ENCODE results near the gene AKR1C2. TPM values are rescaled to one million over a fixed set of nuclear protein-coding genes. Genes with fewer than 3 reads are reported as not detected.
"Not testable (repeated sequence)": the region's sequence is repeated elsewhere in the genome, so short reads cannot be mapped to it uniquely, and the experiment has no call there.

Gene AKR1C2
- total and polyA plus RNA-seq, 9 donors = 2.0 to 24.5 (median 14.0) TPM

GRCh38 chr10:5008857-5009548, 5.3 kb upstream of the AKR1C2 start:
- H3K9me3 ChIP-seq; H3K4me1 ChIP-seq (ENCODE audit: insufficient read depth); H3K27ac ChIP-seq; H3K27me3 ChIP-seq; H3K4me3 ChIP-seq; H3K36me3 ChIP-seq; intact Hi-C loops (cut with DNase I); DNase-seq: not testable (repeated sequence)
- WGBS, 3 donors = 68 to 75% (median 68%) methylated on average over 4 of the region's 4 CpGs

- H3K27ac ChIP-seq; H3K27me3 ChIP-seq; intact Hi-C loops (cut with DNase I); H3K4me1 ChIP-seq (ENCODE audit: insufficient read depth); H3K36me3 ChIP-seq; H3K4me3 ChIP-seq; H3K9me3 ChIP-seq; DNase-seq: not testable (repeated sequence)
Observed at GRCh38 chr10:5004501-5004900, 844 bp upstream of the AKR1C2 start.

GRCh38 chr10:5004030-5004385, 351 bp upstream of the AKR1C2 start:
- H3K4me3 ChIP-seq; H3K27me3 ChIP-seq; intact Hi-C loops (cut with DNase I); H3K27ac ChIP-seq; DNase-seq; H3K36me3 ChIP-seq; H3K4me1 ChIP-seq (ENCODE audit: insufficient read depth); H3K9me3 ChIP-seq: not testable (repeated sequence)
- WGBS, 3 donors = 0 to 3% (median 0%) methylated on average over 1 of the region's 1 CpG

- no peak overlapping the region for H3K27ac ChIP-seq
- no peaks in the 10 kb centered on the region for H3K9me3 ChIP-seq
- DNase-seq = no peak
- H3K4me3 ChIP-seq = no peak overlapping the region
- WGBS, 3 donors = 93 to 95% (median 94%) methylated on average over 2 of the region's 2 CpGs
- H3K36me3 ChIP-seq = no peaks in the 10 kb centered on the region
- intact Hi-C loops (cut with DNase I) = no loop called here
- no peaks in the 10 kb centered on the region for H3K27me3 ChIP-seq
- no peaks in the 10 kb centered on the region for H3K4me1 ChIP-seq (ENCODE audit: insufficient read depth)
- TF ChIP-seq POLR2A (IDR thresholded peaks at IDR 0.05) (no peak), CTCF (IDR thresholded peaks at IDR 0.05) (no peak), EP300 (IDR thresholded peaks at IDR 0.05) (no peak)
Observed at GRCh38 chr10:5002013-5002727, 1.5 kb downstream of the AKR1C2 start.

GRCh38 chr10:4998671-4999070, 5.0 kb downstream of the AKR1C2 start:
- Histone ChIP-seq H3K27me3 (no peaks in the 10 kb centered on the region), H3K9me3 (no peaks in the 10 kb centered on the region), H3K4me1 (ENCODE audit: insufficient read depth) (no peaks in the 10 kb centered on the region), H3K27ac (no peak overlapping the region), H3K4me3 (no peak overlapping the region), H3K36me3 (no peaks in the 10 kb centered on the region)
- no peak for TF ChIP-seq CTCF (IDR thresholded peaks at IDR 0.05)
- TF ChIP-seq POLR2A (IDR thresholded peaks at IDR 0.05) = no peak
- no peak for TF ChIP-seq EP300 (IDR thresholded peaks at IDR 0.05)
- intact Hi-C loops (cut with DNase I) = no loop called here
- DNase-seq = no peak
- 81 to 87% (median 85%) methylated on average over 5 of the region's 5 CpGs for WGBS, 3 donors

GRCh38 chr10:4994260-4994659, 9.4 kb downstream of the AKR1C2 start:
- H3K36me3 ChIP-seq; H3K27me3 ChIP-seq; DNase-seq; intact Hi-C loops (cut with DNase I); H3K4me1 ChIP-seq (ENCODE audit: insufficient read depth); H3K9me3 ChIP-seq; H3K27ac ChIP-seq; H3K4me3 ChIP-seq: not testable (repeated sequence)

- H3K9me3 ChIP-seq; H3K4me3 ChIP-seq; H3K36me3 ChIP-seq; H3K27me3 ChIP-seq; intact Hi-C loops (cut with DNase I); DNase-seq; H3K4me1 ChIP-seq (ENCODE audit: insufficient read depth); H3K27ac ChIP-seq: not testable (repeated sequence)
- WGBS, 3 donors = 88 to 92% (median 91%) methylated on average over 10 of the region's 10 CpGs
Observed at GRCh38 chr10:4992564-4992963, 11.1 kb downstream of the AKR1C2 start.

- H3K4me1 ChIP-seq (ENCODE audit: insufficient read depth); H3K9me3 ChIP-seq; H3K27me3 ChIP-seq; H3K27ac ChIP-seq; H3K4me3 ChIP-seq; H3K36me3 ChIP-seq; DNase-seq; intact Hi-C loops (cut with DNase I): not testable (repeated sequence)
- 84 to 98% (median 92%) methylated on average over 3 of the region's 6 CpGs for WGBS, 3 donors
Observed at GRCh38 chr10:4991463-4991862, 12.2 kb downstream of the AKR1C2 start.
